Fibroblast of lung (primary cell): ENCODE results near the gene NDUFS1. TPM values are rescaled to one million over a fixed set of nuclear protein-coding genes. Genes with fewer than 3 reads are reported as not detected.

Experiments used
- DNase-seq, 2 donors: peaks; one replicate each; pipeline versions ENCODE4 v3.0.0 to v3.0.0-alpha.2; 2010; ENCODE audit warnings: low read depth in 2 of 2
- H2AFZ ChIP-seq: 2 replicates; pipeline ENCODE4 v1.5.1; 2012; ENCODE audit warnings: low read length, control low read depth, inconsistent platforms
- H3K27ac ChIP-seq: 2 replicates; pipeline ENCODE4 v1.5.1; 2011; ENCODE audit warnings: low read length, control low read depth; ENCODE audit not compliant: insufficient read depth
- H3K27me3 ChIP-seq: 2 replicates; pipeline ENCODE4 v1.5.1; 2011; ENCODE audit warnings: mild to moderate bottlenecking, low read length; ENCODE audit not compliant: control insufficient read depth, insufficient read depth
- H3K36me3 ChIP-seq: 2 replicates; pipeline ENCODE4 v1.5.1; 2011; ENCODE audit warnings: low read length; ENCODE audit not compliant: control insufficient read depth, insufficient read depth
- H3K4me1 ChIP-seq: 2 replicates; pipeline ENCODE4 v1.5.1; 2011; ENCODE audit warnings: low read length; ENCODE audit not compliant: control insufficient read depth, insufficient read depth; ENCODE audit errors: extremely low read depth
- H3K4me2 ChIP-seq: 2 replicates; pipeline ENCODE4 v1.5.1; 2011; ENCODE audit warnings: low read length, control low read depth; ENCODE audit not compliant: insufficient read depth; ENCODE audit errors: extremely low read depth
- H3K4me3 ChIP-seq, 4 experiments: fragments of 200-600 bp in 1 of 4; sonication (generic) in 1 of 4; replicated peaks in 1 of 4; 2 replicates each; pipeline ENCODE4 v1.5.1; 2011 to 2016; ENCODE audit warnings: low read length in 4 of 4, low read depth in 3 of 4, mild to moderate bottlenecking in 3 of 4, control low read depth in 2 of 4, inconsistent platforms in 1 of 4, mixed read lengths in 1 of 4; ENCODE audit not compliant: insufficient read depth in 1 of 4; ENCODE audit errors: control extremely low read depth in 1 of 4
- H3K79me2 ChIP-seq: 2 replicates; pipeline ENCODE4 v1.5.1; 2012; ENCODE audit warnings: mild to moderate bottlenecking, low read length, inconsistent platforms; ENCODE audit not compliant: control insufficient read depth, insufficient read depth
- H3K9ac ChIP-seq: 2 replicates; pipeline ENCODE4 v1.5.1; 2011; ENCODE audit warnings: mild to moderate bottlenecking, low read length, control low read depth; ENCODE audit not compliant: insufficient read depth
- H3K9me3 ChIP-seq: 2 replicates; pipeline ENCODE4 v1.5.1; 2012; ENCODE audit warnings: low read depth, low read length; ENCODE audit not compliant: control insufficient read depth, insufficient read depth
- H4K20me1 ChIP-seq: 2 replicates; pipeline ENCODE4 v1.5.1; 2011; ENCODE audit warnings: low read length; ENCODE audit not compliant: control insufficient read depth, insufficient read depth; ENCODE audit errors: extremely low read depth
- EZH2 ChIP-seq: IDR thresholded peaks from 2 replicates; pipeline ENCODE4 v1.5.1; 2012; ENCODE audit warnings: low read length, control low read depth, mild to moderate bottlenecking; ENCODE audit errors: missing control alignments
- polyA plus RNA-seq, 2 donors: library from polyadenylated mRNA; depleted of rRNA in 1 of 2; stranded (reverse) in 1 of 2; unstranded in 1 of 2; fragments of >200 nt; gene quantifications; 2 replicates each; pipeline ENCODE4 v1.2.1, GENCODE V29; 2011 to 2012; ENCODE audit warnings: missing spikeins in 1 of 2
- total RNA-seq: library from RNA; depleted of rRNA; stranded (reverse); fragments of >200 nt; gene quantifications from 2 replicates; pipeline ENCODE4 v1.2.1, GENCODE V29; 2014
- TF ChIP-seq, protein P1 (sequence below), 2 donors: IDR thresholded peaks in 1 of 2; conservative IDR thresholded peaks in 1 of 2; 1 replicate in 1 of 2; 2 replicates in 1 of 2; pipeline ENCODE4 v1.5.1; 2011 to 2012; ENCODE audit warnings: low read length in 2 of 2, control low read depth in 1 of 2, inconsistent platforms in 1 of 2, low read depth in 1 of 2, mild to moderate bottlenecking in 1 of 2

The NDUFS1 gene
- total and polyA plus RNA-seq, 2 donors (not counting 1 experiment from before 2014, with no cell fraction given): 128 to 133 TPM

DNA sequence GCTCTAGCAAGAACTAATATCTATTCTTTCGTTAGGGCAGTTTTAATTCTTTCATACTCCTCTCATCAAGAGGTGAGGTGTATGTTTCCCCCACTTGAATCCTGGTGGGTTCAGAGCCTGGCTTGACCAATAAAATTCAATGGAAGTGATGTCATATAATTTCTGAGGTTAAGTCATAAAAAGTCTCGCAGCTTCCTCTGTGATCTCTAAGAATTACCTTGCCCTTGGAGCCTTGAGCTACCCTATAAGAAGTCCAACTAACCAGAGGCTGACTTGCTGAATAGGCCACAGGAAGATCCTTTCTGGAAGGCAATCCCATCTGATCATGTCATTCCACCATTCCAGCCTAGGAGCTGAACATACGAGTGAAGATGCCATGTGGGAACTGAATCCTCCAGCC is 47.1 kb downstream of the NDUFS1 start:
- Histone ChIP-seq H3K9ac (no peak overlapping the region), H3K27ac (no peak overlapping the region), H3K36me3 (peaks cover 2% of the 10 kb centered on the region), H3K9me3 (no peaks in the 10 kb centered on the region), H4K20me1 (no peaks in the 10 kb centered on the region), H3K79me2 (no peaks in the 10 kb centered on the region), H3K4me3 (no peak overlapping the region), H3K4me1 (peaks cover 2% of the 10 kb centered on the region), H3K27me3 (no peaks in the 10 kb centered on the region), H2AFZ (no peak overlapping the region), H3K4me2 (no peak overlapping the region)
- peak in 1 of 2 donors; percentile 13 for DNase-seq
- TF ChIP-seq, protein P1, sequence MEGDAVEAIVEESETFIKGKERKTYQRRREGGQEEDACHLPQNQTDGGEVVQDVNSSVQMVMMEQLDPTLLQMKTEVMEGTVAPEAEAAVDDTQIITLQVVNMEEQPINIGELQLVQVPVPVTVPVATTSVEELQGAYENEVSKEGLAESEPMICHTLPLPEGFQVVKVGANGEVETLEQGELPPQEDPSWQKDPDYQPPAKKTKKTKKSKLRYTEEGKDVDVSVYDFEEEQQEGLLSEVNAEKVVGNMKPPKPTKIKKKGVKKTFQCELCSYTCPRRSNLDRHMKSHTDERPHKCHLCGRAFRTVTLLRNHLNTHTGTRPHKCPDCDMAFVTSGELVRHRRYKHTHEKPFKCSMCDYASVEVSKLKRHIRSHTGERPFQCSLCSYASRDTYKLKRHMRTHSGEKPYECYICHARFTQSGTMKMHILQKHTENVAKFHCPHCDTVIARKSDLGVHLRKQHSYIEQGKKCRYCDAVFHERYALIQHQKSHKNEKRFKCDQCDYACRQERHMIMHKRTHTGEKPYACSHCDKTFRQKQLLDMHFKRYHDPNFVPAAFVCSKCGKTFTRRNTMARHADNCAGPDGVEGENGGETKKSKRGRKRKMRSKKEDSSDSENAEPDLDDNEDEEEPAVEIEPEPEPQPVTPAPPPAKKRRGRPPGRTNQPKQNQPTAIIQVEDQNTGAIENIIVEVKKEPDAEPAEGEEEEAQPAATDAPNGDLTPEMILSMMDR (conservative IDR thresholded peaks at IDR 0.05 in 1 of 2, IDR thresholded peaks at IDR 0.05 in 1 of 2; ENCODE audit: low read depth in 1 of 2, low read length in 2 of 2): no peak
- TF ChIP-seq EZH2: no peak

DNA sequence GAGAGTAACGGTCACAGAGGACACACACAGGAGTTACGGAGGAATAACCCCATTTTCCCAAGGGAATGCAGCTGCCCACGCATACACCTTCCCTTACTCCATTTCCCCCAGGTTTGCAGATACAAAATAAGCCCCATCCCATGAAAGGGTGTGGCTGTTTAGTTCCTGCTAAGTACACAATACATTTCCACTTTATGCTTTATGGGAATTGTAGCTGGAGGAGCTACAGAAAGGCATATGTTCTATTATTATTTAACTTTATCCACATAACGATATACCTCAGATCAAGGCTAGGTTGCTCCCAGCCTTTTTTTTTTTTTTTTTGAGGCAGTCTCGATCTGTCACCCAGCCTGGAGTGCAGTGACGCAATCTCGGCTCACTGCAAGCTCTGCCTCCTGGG is 50.5 kb downstream of the NDUFS1 start:
- H3K9me3 ChIP-seq: no peaks in the 10 kb centered on the region
- no peak overlapping the region for H3K4me2 ChIP-seq
- no peak overlapping the region for H2AFZ ChIP-seq
- no peak overlapping the region for H3K27ac ChIP-seq
- no peaks in the 10 kb centered on the region for H3K27me3 ChIP-seq
- TF ChIP-seq, protein P1 (conservative IDR thresholded peaks at IDR 0.05 in 1 of 2, IDR thresholded peaks at IDR 0.05 in 1 of 2; ENCODE audit: low read depth in 1 of 2, low read length in 2 of 2): no peak
- TF ChIP-seq EZH2: no peak
- no peaks in the 10 kb centered on the region for H3K36me3 ChIP-seq
- H3K9ac ChIP-seq: no peak overlapping the region
- DNase-seq: no peak
- H3K79me2 ChIP-seq: no peaks in the 10 kb centered on the region
- H3K4me1 ChIP-seq: peaks cover 2% of the 10 kb centered on the region
- H3K4me3 ChIP-seq: no peak overlapping the region
- no peaks in the 10 kb centered on the region for H4K20me1 ChIP-seq

DNA sequence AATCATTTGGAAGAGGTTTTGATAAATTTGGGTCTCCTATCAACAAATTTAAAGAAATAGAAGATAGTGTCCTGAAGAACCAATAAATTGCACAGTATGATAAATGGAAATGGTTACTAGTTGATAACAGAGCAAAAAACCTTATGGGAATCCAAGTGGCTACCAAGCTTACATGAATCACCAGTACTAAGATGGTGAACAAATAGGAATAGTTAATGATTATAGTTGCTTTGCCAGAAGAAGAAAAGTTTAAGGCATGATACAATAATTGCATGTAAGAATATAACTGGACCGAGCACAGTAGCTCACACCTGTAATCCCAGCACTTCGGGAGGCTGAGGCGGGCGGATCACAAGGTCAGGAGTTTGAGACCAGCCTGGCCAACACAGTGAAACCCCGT is 53.7 kb downstream of the NDUFS1 start:
- Histone ChIP-seq H3K36me3 (no peaks in the 10 kb centered on the region), H3K4me1 (no peaks in the 10 kb centered on the region), H3K9me3 (no peaks in the 10 kb centered on the region), H2AFZ (no peak overlapping the region), H3K4me3 (no peak overlapping the region), H3K79me2 (no peaks in the 10 kb centered on the region), H3K9ac (no peak overlapping the region), H4K20me1 (no peaks in the 10 kb centered on the region), H3K27ac (peak overlapping the region; percentile 57), H3K4me2 (no peak overlapping the region), H3K27me3 (no peaks in the 10 kb centered on the region)
- DNase-seq: no peak
- no peak for TF ChIP-seq EZH2
- TF ChIP-seq, protein P1 (conservative IDR thresholded peaks at IDR 0.05 in 1 of 2, IDR thresholded peaks at IDR 0.05 in 1 of 2; ENCODE audit: low read depth in 1 of 2, low read length in 2 of 2): no peak
